HCT116 (cell line): ENCODE results near the gene PRICKLE2. TPM values are rescaled to one million over a fixed set of nuclear protein-coding genes. Genes with fewer than 3 reads are reported as not detected.

Experiments
- ATAC-seq: fragments of 200-7000 bp; cut with Tn5 transposase; 2 replicates; pipeline ENCODE4 v1.9.1; 2020; ENCODE audit warnings: mild to moderate bottlenecking, moderate library complexity
- BruUV-seq: library from RNA; stranded (reverse); fragments of 400-500 nt; replicated peaks from 2 replicates; lab custom pipeline; 2021; lab: Mats Ljungman, UMichigan
- CTCF ChIA-PET: fragments of 300-600 bp; sonication (Branson Sonifier 250); formaldehyde crosslinking; loops from one replicate; lab custom pipeline; 2021; ENCODE audit warnings: antibody characterized with exemption; lab: Charles Lee
- POLR2A ChIA-PET: fragments of 300-600, 350-600 bp; sonication (Branson Sonifier 250); formaldehyde crosslinking; loops from one replicate; lab custom pipeline; 2021; ENCODE audit warnings: antibody characterized with exemption; lab: Charles Lee
- RAD21 ChIA-PET, 2 experiments: fragments of 300-600 bp; sonication (Branson Sonifier 250); formaldehyde crosslinking; loops; one replicate each; lab custom pipeline; 2023; ENCODE audit warnings: low total read pairs in 2 of 2; ENCODE audit not compliant: uncharacterized antibody in 2 of 2, unreplicated experiment in 2 of 2, low non-redundant PET in 1 of 2; lab: Charles Lee
- DNase-seq: peaks from one replicate; pipeline ENCODE4 v3.0.0-alpha.2; 2010; ENCODE audit warnings: low read depth, low spot score
- H2AFZ ChIP-seq: fragments of 200-600 bp; shearing (Covaris generic), sonication (generic); 2 replicates; pipeline ENCODE4 v1.6.1; 2017; ENCODE audit warnings: low read depth, mixed run types, mixed read lengths, antibody characterized with exemption, low read length; ENCODE audit not compliant: poor library complexity, severe bottlenecking
- H3K27ac ChIP-seq: 2 replicates; pipeline ENCODE4 v1.5.1; 2012; ENCODE audit warnings: low read depth, low read length
- H3K27me3 ChIP-seq: fragments of 200-600 bp; sonication (generic); 2 replicates; pipeline ENCODE4 v1.6.1; 2016; ENCODE audit warnings: mixed run types, low read length, mixed read lengths; ENCODE audit not compliant: insufficient read depth
- H3K36me3 ChIP-seq, 2 experiments: fragments of 200-500 bp in 1 of 2; fragments of 200-600 bp in 1 of 2; sonication (Bioruptor generic) in 1 of 2; sonication (generic) in 1 of 2; 2 replicates each; pipeline versions ENCODE4 v1.5.1 to v1.6.1; 2014 to 2016; ENCODE audit warnings: low read length in 2 of 2, inconsistent platforms in 1 of 2, mixed read lengths in 1 of 2, mixed run types in 1 of 2; ENCODE audit not compliant: insufficient read depth in 2 of 2, control insufficient read depth in 1 of 2
- H3K4me1 ChIP-seq, 2 experiments: fragments of 200-600 bp in 1 of 2; sonication (generic) in 1 of 2; 2 replicates each; pipeline versions ENCODE4 v1.5.1 to v1.6.1; 2012 to 2017; ENCODE audit warnings: low read length in 2 of 2, inconsistent platforms in 1 of 2, mild to moderate bottlenecking in 1 of 2, mixed read lengths in 1 of 2, mixed run types in 1 of 2, moderate library complexity in 1 of 2; ENCODE audit not compliant: insufficient read depth in 2 of 2, control insufficient read depth in 1 of 2
- H3K4me2 ChIP-seq: fragments of 200-600 bp; sonication (generic); 2 replicates; pipeline ENCODE4 v1.6.1; 2017; ENCODE audit warnings: mixed run types, low read length, mixed read lengths
- H3K4me3 ChIP-seq, 2 experiments: fragments of 200-600 bp in 1 of 2; sonication (generic) in 1 of 2; replicated peaks in 1 of 2; 2 replicates each; pipeline ENCODE4 v1.5.1; 2011 to 2016; ENCODE audit warnings: low read length in 2 of 2, control low read depth in 1 of 2, low read depth in 1 of 2, mild to moderate bottlenecking in 1 of 2, mixed read lengths in 1 of 2, mixed run types in 1 of 2
- H3K79me2 ChIP-seq: fragments of 200-600 bp; sonication (generic); 2 replicates; pipeline ENCODE4 v1.6.1; 2017; ENCODE audit warnings: mild to moderate bottlenecking, mixed run types, low read length, moderate library complexity, mixed read lengths; ENCODE audit not compliant: insufficient read depth
- H3K9ac ChIP-seq: fragments of 200-600 bp; sonication (generic); 2 replicates; pipeline ENCODE4 v1.6.1; 2016; ENCODE audit warnings: low read length, mixed read lengths
- H3K9me2 ChIP-seq: fragments of 200-600 bp; sonication (generic), shearing (Covaris generic); 2 replicates; pipeline ENCODE4 v1.6.1; 2017; ENCODE audit warnings: mixed run types, mild to moderate bottlenecking, moderate library complexity; ENCODE audit not compliant: insufficient read depth
- H3K9me3 ChIP-seq, 2 experiments: fragments of 200-500 bp in 1 of 2; fragments of 200-600 bp in 1 of 2; sonication (Bioruptor generic) in 1 of 2; sonication (generic) in 1 of 2; 2 replicates each; pipeline ENCODE4 v1.6.1; 2014 to 2017; ENCODE audit warnings: low read length in 2 of 2, mixed read lengths in 2 of 2, inconsistent platforms in 1 of 2, low read depth in 1 of 2, mild to moderate bottlenecking in 1 of 2, mixed run types in 1 of 2, moderate library complexity in 1 of 2; ENCODE audit not compliant: control insufficient read depth in 1 of 2, insufficient read depth in 1 of 2
- H4K20me1 ChIP-seq: fragments of 200-600 bp; sonication (generic), shearing (Covaris generic); 2 replicates; pipeline ENCODE4 v1.6.1; 2017; ENCODE audit warnings: mixed run types, mild to moderate bottlenecking, moderate library complexity; ENCODE audit not compliant: insufficient read depth
- CEBPB ChIP-seq: IDR thresholded peaks from 2 replicates; pipeline ENCODE4 v1.6.1; 2012; ENCODE audit warnings: low read depth
- EGR1 ChIP-seq: IDR thresholded peaks from 2 replicates; pipeline ENCODE4 v1.6.1; 2012; ENCODE audit warnings: low read depth
- EZH2phosphoT487 ChIP-seq: fragments of 200-600 bp; IDR thresholded peaks from 2 replicates; pipeline ENCODE4 v1.6.1; 2018; ENCODE audit warnings: antibody characterized with exemption, borderline replicate concordance
- FOSL1 ChIP-seq: IDR thresholded peaks from 2 replicates; pipeline ENCODE4 v1.6.1; 2012; ENCODE audit warnings: low read depth
- POLR2AphosphoS5 ChIP-seq: IDR thresholded peaks from 2 replicates; pipeline ENCODE4 v1.6.1; 2011; ENCODE audit warnings: mild to moderate bottlenecking, low read depth, low read length, moderate library complexity
- REST ChIP-seq: IDR thresholded peaks from 2 replicates; pipeline ENCODE4 v1.6.1; 2012; ENCODE audit warnings: low read depth
- SP1 ChIP-seq: IDR thresholded peaks from 2 replicates; pipeline ENCODE4 v1.6.1; 2012; ENCODE audit warnings: low read depth
- SRF ChIP-seq: IDR thresholded peaks from 2 replicates; pipeline ENCODE4 v1.6.1; 2012; ENCODE audit warnings: low read depth
- YY1 ChIP-seq: IDR thresholded peaks from 2 replicates; pipeline ENCODE4 v1.6.1; 2011; ENCODE audit warnings: low read length, low read depth, moderate library complexity, mild to moderate bottlenecking; ENCODE audit not compliant: insufficient replicate concordance; ENCODE audit errors: extremely low read depth
- ZBTB33 ChIP-seq: IDR thresholded peaks from 2 replicates; pipeline ENCODE4 v1.6.1; 2011; ENCODE audit warnings: mild to moderate bottlenecking, low read length, moderate library complexity; ENCODE audit not compliant: insufficient replicate concordance; ENCODE audit errors: extremely low read depth
- ZFX ChIP-seq: fragments of 450-650 bp; IDR thresholded peaks from 2 replicates; pipeline ENCODE4 v1.6.1; 2017
- intact Hi-C: fragments of 100-400 bp; cut with micrococcal nuclease; formaldehyde crosslinking; loops from 2 replicates; pipeline ENCODE4 v1.10.0; 2022
- total RNA-seq: library from RNA; stranded (reverse); gene quantifications from one replicate; pipeline ENCODE4 v1.2.1, GENCODE V29; 2021; ENCODE audit not compliant: unreplicated experiment

Gene PRICKLE2
- total RNA-seq, 1 experiment from 2014 or later, result 0.05 TPM

GRCh38 chr3:64160000-64160695 is 65.1 kb downstream of the PRICKLE2 start:
- intact Hi-C loops, result no loop called here
- CTCF ChIA-PET, result no interaction called here
- no peak for TF ChIP-seq EGR1
- TF ChIP-seq SRF, result no peak
- TF ChIP-seq POLR2AphosphoS5, result no peak
- TF ChIP-seq YY1, result no peak
- no peak for TF ChIP-seq SP1
- TF ChIP-seq ZBTB33, result no peak
- TF ChIP-seq ZFX, result no peak
- no peak for TF ChIP-seq EZH2phosphoT487
- TF ChIP-seq CEBPB, result no peak
- no peak for TF ChIP-seq REST
- no peak for TF ChIP-seq FOSL1
- TF ChIP-seq, all 23 proteins: peak for 0
- no peaks in the 10 kb centered on the region for H3K36me3 ChIP-seq
- no peak for ATAC-seq
- no peaks in the 10 kb centered on the region for H3K9me3 ChIP-seq
- H3K79me2 ChIP-seq, result no peaks in the 10 kb centered on the region
- no peak overlapping the region for H3K27ac ChIP-seq
- ChIA-PET POLR2A (no interaction called here), RAD21 (no interaction called here)
- no peak overlapping the region for H3K4me3 ChIP-seq
- no peaks in the 10 kb centered on the region for H4K20me1 ChIP-seq
- no peak overlapping the region for H2AFZ ChIP-seq
- H3K27me3 ChIP-seq, result peaks cover 53% of the 10 kb centered on the region
- BruUV-seq, result no TSS peak
- H3K4me1 ChIP-seq, result no peaks in the 10 kb centered on the region
- no peaks in the 10 kb centered on the region for H3K9me2 ChIP-seq
- H3K4me2 ChIP-seq, result no peak overlapping the region
- no peak overlapping the region for H3K9ac ChIP-seq
- DNase-seq, result no peak
